Natural killer cell (primary cell): ENCODE results near the gene SNRPA1. TPM values are rescaled to one million over a fixed set of nuclear protein-coding genes. Genes with fewer than 3 reads are reported as not detected.

Source experiments
- ATAC-seq, 3 donors: fragments of 150-1000 bp in 2 of 3; fragments of 200-7000 bp in 1 of 3; cut with Tn5 transposase; 1 replicate in 1 of 3; 2 replicates in 2 of 3; pipeline ENCODE4 v1.10.0; 2021; ENCODE audit warnings: mild to moderate bottlenecking in 2 of 3, moderate library complexity in 2 of 3
- DNase-seq, 2 donors: peaks; one replicate each; pipeline versions ENCODE4 v3.0.0 to v3.0.0-alpha.2; 2013 to 2021; ENCODE audit warnings: mixed read lengths in 1 of 2
- H3K27ac ChIP-seq: one replicate; pipeline ENCODE4 v1.5.1; 2013; ENCODE audit warnings: mild to moderate bottlenecking, low read length
- H3K27me3 ChIP-seq: one replicate; pipeline ENCODE4 v1.6.1; 2013; ENCODE audit warnings: low read length; ENCODE audit not compliant: control insufficient read depth, insufficient read depth
- H3K36me3 ChIP-seq: one replicate; pipeline ENCODE4 v1.6.1; 2013; ENCODE audit warnings: low read length; ENCODE audit not compliant: control insufficient read depth, insufficient read depth
- H3K4me1 ChIP-seq: one replicate; pipeline ENCODE4 v1.6.1; 2013; ENCODE audit warnings: low read length; ENCODE audit not compliant: control insufficient read depth, insufficient read depth
- H3K4me3 ChIP-seq: one replicate; pipeline ENCODE4 v1.5.1; 2013; ENCODE audit warnings: low read length
- H3K9me3 ChIP-seq: one replicate; pipeline ENCODE4 v1.6.1; 2013; ENCODE audit warnings: low read length; ENCODE audit not compliant: control insufficient read depth, insufficient read depth
- H3K27ac Mint-ChIP-seq, 2 donors: one replicate each; pipeline ENCODE4 v1.8.0; 2022; ENCODE audit warnings: mild to moderate bottlenecking in 2 of 2, mixed read lengths in 2 of 2, moderate library complexity in 1 of 2
- H3K27me3 Mint-ChIP-seq, 2 donors: one replicate each; pipeline ENCODE4 v1.8.0; 2022; ENCODE audit warnings: low read depth in 2 of 2, mixed read lengths in 2 of 2
- H3K36me3 Mint-ChIP-seq: one replicate; pipeline ENCODE4 v1.8.0; 2022; ENCODE audit warnings: mixed read lengths
- H3K4me1 Mint-ChIP-seq, 2 donors: one replicate each; pipeline ENCODE4 v1.8.0; 2022; ENCODE audit warnings: mixed read lengths in 2 of 2
- H3K4me3 Mint-ChIP-seq: one replicate; pipeline ENCODE4 v1.8.0; 2022; ENCODE audit warnings: mild to moderate bottlenecking, moderate library complexity, mixed read lengths
- H3K9me3 Mint-ChIP-seq, 2 donors: one replicate each; pipeline ENCODE4 v1.8.0; 2022; ENCODE audit warnings: mixed read lengths in 2 of 2
- CTCF ChIP-seq: fragments of 200-600 bp; IDR thresholded peaks from one replicate; pipeline ENCODE4 v1.8.0; 2022; ENCODE audit warnings: antibody characterized with exemption
- WGBS: methylation state at CpG from one replicate; pipeline ENCODE4 v1.1.7; 2013; ENCODE audit warnings: missing lambda C conversion rate; ENCODE audit not compliant: insufficient coverage; 5-methylcytosine and 5-hydroxymethylcytosine counted together
- intact Hi-C: fragments of 100-400 bp; cut with micrococcal nuclease; formaldehyde crosslinking; loops from one replicate; pipeline ENCODE4 v1.14.2; 2022
- total RNA-seq, 4 donors: library from RNA; stranded (reverse); fragments of 120-200 nt in 1 of 4; gene quantifications; one replicate each; pipeline versions ENCODE4 v1.2.3 to v1.2.4, GENCODE V29; 2013 to 2022

The SNRPA1 gene
- total RNA-seq, 3 donors from 2014 or later (not counting 1 experiment from before 2014, with no cell fraction given), result 146 to 174 (median 167) TPM

DNA sequence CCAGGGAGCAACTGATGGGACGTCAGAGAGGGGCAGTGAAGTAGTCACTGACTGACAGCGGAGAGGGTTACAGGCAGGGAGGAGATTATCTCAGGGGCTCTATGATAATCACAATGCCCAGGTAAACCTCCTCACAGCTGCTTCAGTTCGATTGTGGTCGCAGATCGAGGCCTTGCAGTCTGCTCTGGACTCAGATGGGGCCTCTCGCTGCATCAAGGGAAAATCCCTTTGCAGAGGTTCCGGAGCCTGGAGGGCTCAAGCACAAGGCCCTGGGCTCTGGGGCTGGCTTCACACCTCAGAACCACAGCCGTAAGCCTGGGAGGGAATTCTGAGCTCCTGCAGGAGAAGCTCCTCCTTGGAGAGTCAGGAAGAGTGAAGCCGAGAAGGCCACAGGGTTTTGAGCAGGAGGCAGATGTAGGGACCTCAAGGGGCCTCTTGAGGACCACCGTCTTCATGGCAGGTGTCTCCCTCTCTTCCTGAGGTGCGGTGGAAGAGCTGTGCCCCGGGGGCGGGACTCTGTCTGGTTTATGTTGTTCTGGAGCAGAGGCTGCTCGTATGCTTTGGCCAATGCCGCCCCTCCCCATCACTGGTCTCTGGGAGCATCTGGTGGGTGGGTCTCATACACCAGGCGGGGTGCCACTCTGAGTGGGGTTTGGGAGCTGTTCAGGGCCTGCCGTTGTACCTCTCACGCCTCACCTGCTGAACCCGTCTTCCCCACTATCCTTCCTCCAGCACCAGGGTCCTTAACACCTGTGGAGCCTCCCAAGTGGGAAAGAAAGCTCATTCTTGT is 19.5 kb upstream of the SNRPA1 start:
- Histone ChIP-seq H3K4me1 (peaks cover 5% of the 10 kb centered on the region), H3K9me3 (no peaks in the 10 kb centered on the region), H3K4me3 (no peak overlapping the region), H3K36me3 (no peaks in the 10 kb centered on the region), H3K27ac (no peak overlapping the region), H3K27me3 (no peaks in the 10 kb centered on the region)
- Mint-ChIP-seq H3K27me3 (peaks cover 0 to 4% of the 10 kb centered on the region in 2 donors), H3K9me3 (no peaks in the 10 kb centered on the region), H3K27ac (no peak overlapping the region), H3K36me3 (no peaks in the 10 kb centered on the region), H3K4me1 (no peaks in the 10 kb centered on the region), H3K4me3 (no peak overlapping the region)
- intact Hi-C loops, result no loop called here
- no peak for ATAC-seq
- TF ChIP-seq CTCF, result no peak
- 90% methylated on average over 19 of the region's 19 CpGs for WGBS
- DNase-seq, result no peak

GRCh38 chr15:101313041-101313761 is 18.2 kb upstream of the SNRPA1 start:
- DNase-seq, result no peak
- ATAC-seq, result no peak

DNA sequence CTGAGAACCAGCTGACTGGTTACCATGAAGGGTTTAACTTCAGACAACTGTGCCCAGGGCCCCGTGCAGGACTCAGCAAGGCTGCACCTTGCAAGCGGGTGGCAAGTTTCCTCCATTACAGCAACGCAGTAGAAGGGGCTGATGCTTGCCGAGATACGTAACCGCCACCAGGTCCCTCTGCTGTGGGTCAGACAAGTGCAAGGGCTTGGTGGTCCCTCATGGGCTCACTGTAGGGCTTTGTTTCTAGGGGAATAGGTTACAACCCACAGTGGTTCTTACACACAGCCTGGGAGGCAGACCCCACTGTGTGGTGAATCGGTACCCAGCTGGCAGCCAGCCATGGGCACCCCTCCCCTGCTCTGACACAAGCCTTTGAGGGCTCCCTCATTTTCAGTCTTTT is 15.5 kb upstream of the SNRPA1 start:
- 94% methylated on average over 7 of the region's 7 CpGs for WGBS
- Mint-ChIP-seq H3K36me3 (no peaks in the 10 kb centered on the region), H3K4me1 (no peaks in the 10 kb centered on the region), H3K27ac (no peak overlapping the region), H3K27me3 (peaks cover 0 to 4% of the 10 kb centered on the region in 2 donors), H3K4me3 (no peak overlapping the region), H3K9me3 (no peaks in the 10 kb centered on the region)
- intact Hi-C loops, result no loop called here
- no peak for TF ChIP-seq CTCF
- Histone ChIP-seq H3K4me1 (no peaks in the 10 kb centered on the region), H3K9me3 (no peaks in the 10 kb centered on the region), H3K27me3 (no peaks in the 10 kb centered on the region), H3K36me3 (no peaks in the 10 kb centered on the region), H3K4me3 (no peak overlapping the region), H3K27ac (no peak overlapping the region)
- no peak for ATAC-seq
- DNase-seq, result no peak

More at GRCh38 chr15:101313041-101313761, 18.2 kb upstream of the SNRPA1 start:
- Histone ChIP-seq H3K4me3 (no peak overlapping the region), H3K4me1 (no peaks in the 10 kb centered on the region), H3K27me3 (no peaks in the 10 kb centered on the region), H3K36me3 (no peaks in the 10 kb centered on the region), H3K27ac (no peak overlapping the region), H3K9me3 (no peaks in the 10 kb centered on the region)
- H3K36me3 Mint-ChIP-seq, result no peaks in the 10 kb centered on the region
- H3K27me3 Mint-ChIP-seq, result peaks cover 0 to 4% of the 10 kb centered on the region in 2 donors
- H3K9me3 Mint-ChIP-seq, result no peaks in the 10 kb centered on the region
- TF ChIP-seq CTCF, result no peak
- no peak overlapping the region for H3K27ac Mint-ChIP-seq
- intact Hi-C loops, result no loop called here
- no peak overlapping the region for H3K4me3 Mint-ChIP-seq
- 93% methylated on average over 21 of the region's 21 CpGs for WGBS
- no peaks in the 10 kb centered on the region for H3K4me1 Mint-ChIP-seq
